Thyroid gland (tissue), 4 donors: Measurements from ENCODE around the gene PLXNB2.

Experiments
- POLR2A ChIP-seq, 2 donors: fragments of 450-650 bp; IDR thresholded peaks; one replicate each; pipeline ENCODE4 v1.6.1; 2017; ENCODE audit warnings: antibody characterized with exemption in 2 of 2, mild to moderate bottlenecking in 2 of 2, moderate library complexity in 1 of 2
- TF ChIP-seq, protein P1 (sequence below), 6 experiments: fragments of 200-600 bp in 3 of 6; fragments of 450-650 bp in 3 of 6; sonication (generic) in 3 of 6; IDR thresholded peaks; one replicate each; pipeline ENCODE4 v1.5.1; 2016 to 2019; ENCODE audit warnings: antibody characterized with exemption in 6 of 6, mild to moderate bottlenecking in 2 of 6, inconsistent platforms in 1 of 6, moderate library complexity in 1 of 6

DNA sequence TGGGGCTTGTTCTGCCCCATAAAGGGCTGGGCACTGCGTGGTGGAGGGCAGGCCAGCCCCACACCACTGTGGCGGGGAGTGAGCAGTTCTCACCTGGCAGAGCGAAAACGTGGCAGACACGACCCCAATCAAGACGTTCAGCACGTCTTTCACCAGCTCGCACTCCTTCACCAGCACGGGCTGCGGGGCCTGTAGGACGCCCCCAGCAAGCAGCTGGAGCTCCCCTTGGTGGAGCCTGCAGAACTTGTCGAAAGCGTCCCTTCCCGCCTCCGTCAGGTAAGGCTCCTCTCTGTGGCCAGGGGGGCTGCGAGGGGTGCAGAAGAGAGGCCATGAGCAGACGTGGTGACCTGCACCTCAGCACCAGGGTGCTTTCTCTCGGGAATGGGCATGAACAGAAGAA, 74.2 kb downstream of the PLXNB2 start:
- TF ChIP-seq, protein P1, sequence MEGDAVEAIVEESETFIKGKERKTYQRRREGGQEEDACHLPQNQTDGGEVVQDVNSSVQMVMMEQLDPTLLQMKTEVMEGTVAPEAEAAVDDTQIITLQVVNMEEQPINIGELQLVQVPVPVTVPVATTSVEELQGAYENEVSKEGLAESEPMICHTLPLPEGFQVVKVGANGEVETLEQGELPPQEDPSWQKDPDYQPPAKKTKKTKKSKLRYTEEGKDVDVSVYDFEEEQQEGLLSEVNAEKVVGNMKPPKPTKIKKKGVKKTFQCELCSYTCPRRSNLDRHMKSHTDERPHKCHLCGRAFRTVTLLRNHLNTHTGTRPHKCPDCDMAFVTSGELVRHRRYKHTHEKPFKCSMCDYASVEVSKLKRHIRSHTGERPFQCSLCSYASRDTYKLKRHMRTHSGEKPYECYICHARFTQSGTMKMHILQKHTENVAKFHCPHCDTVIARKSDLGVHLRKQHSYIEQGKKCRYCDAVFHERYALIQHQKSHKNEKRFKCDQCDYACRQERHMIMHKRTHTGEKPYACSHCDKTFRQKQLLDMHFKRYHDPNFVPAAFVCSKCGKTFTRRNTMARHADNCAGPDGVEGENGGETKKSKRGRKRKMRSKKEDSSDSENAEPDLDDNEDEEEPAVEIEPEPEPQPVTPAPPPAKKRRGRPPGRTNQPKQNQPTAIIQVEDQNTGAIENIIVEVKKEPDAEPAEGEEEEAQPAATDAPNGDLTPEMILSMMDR (IDR thresholded peaks at IDR 0.05) = no peak
- TF ChIP-seq POLR2A (IDR thresholded peaks at IDR 0.05) = no peak
